ENCODE data around the gene SFN.
A peak's percentile ranks its signal among the peaks of the same experiment; 100 is the strongest.
"Not testable (repeated sequence)": the region's sequence is repeated elsewhere in the genome, so short reads cannot be mapped to it uniquely, and the experiment has no call there.

SFN gene

DNA sequence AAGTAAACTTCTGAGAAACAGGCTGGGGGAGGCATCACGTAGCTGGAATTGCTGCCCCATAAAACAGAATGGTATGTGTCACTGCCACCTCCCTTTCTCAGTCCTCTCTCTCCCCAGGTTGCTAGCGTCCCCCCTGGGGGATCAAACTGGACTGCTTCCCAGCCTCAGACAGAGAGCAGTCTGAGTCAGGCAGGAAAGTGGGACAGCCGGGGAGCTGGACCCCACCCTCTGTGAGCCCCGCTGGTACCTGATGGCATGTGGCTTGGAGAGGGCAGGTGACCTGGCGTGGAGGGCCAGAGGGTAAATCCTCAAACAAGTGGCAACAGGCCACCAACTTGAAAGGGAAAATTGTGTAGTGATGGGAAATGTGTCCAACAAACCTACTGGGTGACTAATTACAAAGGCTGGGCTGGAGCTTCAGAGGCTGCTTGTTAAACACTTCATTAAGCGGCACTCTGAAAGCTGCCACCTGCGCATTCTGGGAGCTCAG lies 1.0 kb upstream of the SFN start:
- H3K9me3 ChIP-seq: no peaks in the 10 kb centered on the region
- no peak for TF ChIP-seq CTCF (IDR thresholded peaks at IDR 0.05)
- peaks cover 0 to 15% (median under 1%) of the 10 kb centered on the region in 3 donors for H3K36me3 ChIP-seq
- peaks cover 0 to 22% (median 15%) of the 10 kb centered on the region in 4 donors for H3K4me1 ChIP-seq
- H3K4me3 ChIP-seq: no peak overlapping the region
- DNase-seq: no peak
- intact Hi-C loops (cut with DNase I; ENCODE audit: low total_unique reads): no loop called here
- no peak overlapping the region for H3K27ac ChIP-seq
- no peaks in the 10 kb centered on the region for H3K27me3 ChIP-seq

DNA sequence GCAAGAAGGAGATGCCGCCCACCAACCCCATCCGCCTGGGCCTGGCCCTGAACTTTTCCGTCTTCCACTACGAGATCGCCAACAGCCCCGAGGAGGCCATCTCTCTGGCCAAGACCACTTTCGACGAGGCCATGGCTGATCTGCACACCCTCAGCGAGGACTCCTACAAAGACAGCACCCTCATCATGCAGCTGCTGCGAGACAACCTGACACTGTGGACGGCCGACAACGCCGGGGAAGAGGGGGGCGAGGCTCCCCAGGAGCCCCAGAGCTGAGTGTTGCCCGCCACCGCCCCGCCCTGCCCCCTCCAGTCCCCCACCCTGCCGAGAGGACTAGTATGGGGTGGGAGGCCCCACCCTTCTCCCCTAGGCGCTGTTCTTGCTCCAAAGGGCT lies 732 bp downstream of the SFN start:
- TF ChIP-seq CTCF (IDR thresholded peaks at IDR 0.05): no peak
- Histone ChIP-seq H3K27ac (peak overlapping the region; percentile 70 to 94), H3K9me3 (no peaks in the 10 kb centered on the region), H3K4me1 (peaks cover 0 to 22% (median 15%) of the 10 kb centered on the region in 4 donors), H3K4me3 (peak overlapping the region in 1 of 2 donors; percentile 55), H3K36me3 (no peaks in the 10 kb centered on the region), H3K27me3 (no peaks in the 10 kb centered on the region)
- no peak for DNase-seq
- intact Hi-C loops (cut with DNase I; ENCODE audit: low total_unique reads): no loop called here

DNA sequence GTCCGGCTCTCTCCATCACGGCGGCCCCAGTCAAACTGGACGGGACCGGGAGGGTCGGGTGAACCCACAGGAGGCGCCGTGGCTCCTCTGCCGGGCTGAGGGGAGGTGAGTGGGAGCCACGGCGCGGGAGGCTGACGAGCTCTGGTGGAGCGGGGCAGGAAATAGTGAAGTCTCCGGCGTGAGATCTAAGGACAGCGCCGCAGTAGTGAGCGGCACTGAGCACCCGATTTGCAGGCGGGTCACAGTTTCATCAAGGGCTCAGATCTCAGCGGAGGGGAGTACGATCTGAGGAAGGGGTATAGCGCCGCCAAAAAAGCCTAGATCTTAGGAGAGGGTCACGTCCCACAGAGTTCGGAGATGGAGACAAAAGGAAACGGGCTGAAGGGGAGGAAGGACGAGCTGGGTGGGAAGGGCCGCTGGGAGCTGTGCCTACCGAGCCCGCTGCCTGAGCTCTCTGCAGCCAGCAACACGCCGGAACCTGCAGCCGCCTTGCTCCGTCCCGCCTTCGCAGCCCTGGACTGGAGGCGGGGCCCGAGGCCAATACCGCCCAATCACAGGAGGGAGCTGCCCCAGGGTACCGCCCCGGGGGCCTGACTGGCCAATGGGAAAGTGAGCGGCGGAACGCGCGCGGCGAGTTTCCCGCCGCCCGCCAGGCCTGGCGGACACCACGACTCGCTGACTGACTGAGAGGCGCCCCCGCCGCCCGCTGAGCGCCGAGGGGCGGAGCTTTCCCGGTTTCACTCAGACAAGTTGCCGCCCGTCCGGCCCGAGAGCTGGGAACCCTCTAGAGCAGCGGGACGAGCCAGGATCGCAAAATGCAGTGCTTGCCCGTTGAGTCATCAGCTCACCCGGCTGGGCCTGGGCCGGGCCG lies 1.9 kb downstream of the SFN start:
- H3K4me3 ChIP-seq: peak overlapping the region; percentile 55 to 63
- DNase-seq: peak; percentile 99
- H3K9me3 ChIP-seq: no peaks in the 10 kb centered on the region
- intact Hi-C loops (cut with DNase I; ENCODE audit: low total_unique reads): no loop called here
- peak in 1 of 2 experiments; percentile 9 for TF ChIP-seq CTCF (IDR thresholded peaks at IDR 0.05)
- peak overlapping the region; percentile 99 for H3K27ac ChIP-seq
- no peaks in the 10 kb centered on the region for H3K36me3 ChIP-seq
- H3K4me1 ChIP-seq: peaks cover 0 to 22% (median 15%) of the 10 kb centered on the region in 4 donors
- no peaks in the 10 kb centered on the region for H3K27me3 ChIP-seq

- H3K9me3 ChIP-seq: not testable (repeated sequence)
Measured at GRCh38 chr1:26873097-26873496, 10.1 kb downstream of the SFN start.

DNA sequence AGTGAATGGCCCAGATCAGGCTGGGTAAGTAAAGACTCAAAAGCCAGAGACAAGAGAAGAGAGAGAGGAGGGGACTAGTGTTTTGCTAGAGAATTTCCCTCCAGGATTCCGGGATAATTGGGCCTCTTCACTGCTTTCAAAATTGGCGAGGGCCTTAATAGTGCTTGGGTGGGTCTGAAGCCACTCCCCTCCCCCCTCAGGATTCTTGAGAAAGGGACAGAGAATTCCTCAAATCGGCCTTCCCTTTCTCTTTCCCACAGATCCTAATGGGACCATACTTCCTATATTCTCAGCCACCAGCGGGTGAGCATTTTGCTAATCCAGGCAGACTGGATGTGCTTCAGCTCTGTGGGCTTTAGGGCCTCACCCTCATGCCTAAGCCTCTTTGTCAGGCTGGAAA lies 11.9 kb downstream of the SFN start:
- Histone ChIP-seq H3K9me3 (no peaks in the 10 kb centered on the region), H3K4me3 (no peak overlapping the region), H3K36me3 (peaks cover 18 to 33% (median 28%) of the 10 kb centered on the region in 3 donors), H3K27ac (no peak overlapping the region), H3K27me3 (no peaks in the 10 kb centered on the region), H3K4me1 (peaks cover 0 to 5% (median 2%) of the 10 kb centered on the region in 4 donors)
- TF ChIP-seq CTCF (IDR thresholded peaks at IDR 0.05): no peak
- no peak for DNase-seq
- intact Hi-C loops (cut with DNase I; ENCODE audit: low total_unique reads): no loop called here

More at GRCh38 chr1:26873097-26873496, 10.1 kb downstream of the SFN start:
- peaks cover 0 to 15% (median 10%) of the 10 kb centered on the region in 3 donors for H3K36me3 ChIP-seq
- DNase-seq; intact Hi-C loops (cut with DNase I; ENCODE audit: low total_unique reads); H3K4me1 ChIP-seq; H3K27me3 ChIP-seq; H3K27ac ChIP-seq; H3K4me3 ChIP-seq: not testable (repeated sequence)

DNA sequence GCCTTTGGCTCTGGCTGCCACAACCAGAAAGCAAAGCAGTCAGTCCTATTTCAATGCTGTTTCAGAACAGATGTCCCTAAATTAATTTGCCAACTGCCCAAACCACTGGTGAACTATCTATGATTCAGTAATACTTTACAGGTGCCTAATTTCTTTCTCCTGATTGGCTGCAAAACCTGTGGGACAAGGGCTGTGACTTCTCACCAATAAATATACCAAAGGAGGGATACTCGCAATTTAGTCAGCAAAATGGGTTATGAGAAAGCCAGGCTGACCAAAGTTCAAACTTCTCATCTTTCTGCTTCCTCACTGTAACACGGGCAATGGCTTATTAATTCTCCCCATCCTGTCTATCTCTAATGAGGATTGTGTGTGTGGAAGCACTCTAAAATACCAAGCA lies 14.4 kb downstream of the SFN start:
- Histone ChIP-seq H3K27me3 (no peaks in the 10 kb centered on the region), H3K27ac (peak overlapping the region in 1 of 2 donors; percentile 68), H3K36me3 (peaks cover 38 to 57% (median 52%) of the 10 kb centered on the region in 3 donors), H3K9me3 (no peaks in the 10 kb centered on the region), H3K4me1 (peaks cover 0 to 5% (median 2%) of the 10 kb centered on the region in 4 donors), H3K4me3 (no peak overlapping the region)
- DNase-seq: no peak
- intact Hi-C loops (cut with DNase I; ENCODE audit: low total_unique reads): no loop called here
- TF ChIP-seq CTCF (IDR thresholded peaks at IDR 0.05): no peak

Data from tibial artery (tissue), 4 donors.